HEK293T (cell line): ENCODE results near the gene CYP26A1.

Experiments used
- ARNT ChIP-seq: fragments of 450-650 bp; IDR thresholded peaks from 2 replicates; pipeline ENCODE4 v1.6.1; 2017; ENCODE audit warnings: mild to moderate bottlenecking
- SP1 ChIP-seq: fragments of 450-650 bp; IDR thresholded peaks from 2 replicates; pipeline ENCODE4 v1.6.1; 2017

- TF ChIP-seq SP1, result no peak
- TF ChIP-seq ARNT, result no peak
Observed at GRCh38 chr10:93059975-93060886, 13.5 kb upstream of the CYP26A1 start, which contains the start of gene CYP26C1.
